Prostate gland (tissue), 2 donors: ENCODE data around the gene GPER1.

ENCODE experiments used
- CTCF ChIP-seq, 4 experiments: fragments of 200-600 bp in 2 of 4; fragments of 450-650 bp in 2 of 4; sonication (generic) in 2 of 4; IDR thresholded peaks; 1 replicate in 3 of 4; 2 replicates in 1 of 4; pipeline ENCODE4 v1.5.1; 2016 to 2019; ENCODE audit warnings: antibody characterized with exemption in 4 of 4, mild to moderate bottlenecking in 2 of 4, moderate library complexity in 2 of 4
- POLR2A ChIP-seq: fragments of 450-650 bp; IDR thresholded peaks from one replicate; pipeline ENCODE4 v1.6.1; 2016; ENCODE audit warnings: antibody characterized with exemption, mild to moderate bottlenecking

- no peak for TF ChIP-seq CTCF (IDR thresholded peaks at IDR 0.05)
- TF ChIP-seq POLR2A, result no peak
These were observed 44.2 kb upstream of the GPER1 start for GRCh38 chr7:1043552-1044188.
